Thymus (tissue), 11 donors: ENCODE measurements around the gene TUBGCP6. TPM values are rescaled to one million over a fixed set of nuclear protein-coding genes. Genes with fewer than 3 reads are reported as not detected.

Source experiments
- DNase-seq, 9 donors: peaks; one replicate each; pipeline ENCODE4 v3.0.0-alpha.2; 2013; ENCODE audit warnings: low spot score in 9 of 9, low read depth in 6 of 9, missing footprints in 1 of 9
- H3K27ac ChIP-seq, 2 donors: one replicate each; pipeline ENCODE4 v1.5.1; 2013; ENCODE audit warnings: control low read depth in 1 of 2, low read depth in 1 of 2, low read length in 1 of 2, mild to moderate bottlenecking in 1 of 2, moderate library complexity in 1 of 2
- H3K27me3 ChIP-seq, 2 donors: one replicate each; pipeline ENCODE4 v1.5.1; 2013; ENCODE audit warnings: low read length in 1 of 2; ENCODE audit not compliant: control insufficient read depth in 2 of 2, insufficient read depth in 1 of 2
- H3K36me3 ChIP-seq, 2 donors: one replicate each; pipeline ENCODE4 v1.5.1; 2013; ENCODE audit warnings: low read length in 1 of 2, mild to moderate bottlenecking in 1 of 2, moderate library complexity in 1 of 2; ENCODE audit not compliant: control insufficient read depth in 2 of 2, insufficient read depth in 2 of 2
- H3K4me1 ChIP-seq, 2 donors: one replicate each; pipeline ENCODE4 v1.5.1; 2013; ENCODE audit warnings: low read length in 2 of 2; ENCODE audit not compliant: control insufficient read depth in 2 of 2, insufficient read depth in 2 of 2
- H3K4me3 ChIP-seq, 2 donors: one replicate each; pipeline ENCODE4 v1.5.1; 2013; ENCODE audit warnings: low read length in 2 of 2, control low read depth in 1 of 2, mild to moderate bottlenecking in 1 of 2
- H3K9me3 ChIP-seq, 2 donors: one replicate each; pipeline ENCODE4 v1.5.1; 2013; ENCODE audit warnings: low read length in 1 of 2, mild to moderate bottlenecking in 1 of 2; ENCODE audit not compliant: control insufficient read depth in 2 of 2, insufficient read depth in 1 of 2
- WGBS: extraction: QIAGEN DNeasy Blood & Tissue Kit; methylation state at CpG from one replicate; pipeline ENCODE4 v1.1.7; 2013; 5-methylcytosine and 5-hydroxymethylcytosine counted together
- polyA plus RNA-seq: library from polyadenylated mRNA; stranded (reverse); fragments of 200-250 nt; gene quantifications from one replicate; pipeline ENCODE4 v1.2.3, GENCODE V29; 2013
- total RNA-seq: library from RNA; stranded (reverse); fragments of 120-200 nt; gene quantifications from one replicate; pipeline ENCODE4 v1.2.4, GENCODE V29; 2013
- donor health status: healthy.

TUBGCP6 gene
- total and polyA plus RNA-seq, 2 donors, result 29.2 to 96.6 TPM

- Histone ChIP-seq H3K27me3 (no peaks in the 10 kb centered on the region), H3K9me3 (no peaks in the 10 kb centered on the region), H3K27ac (no peak overlapping the region), H3K4me1 (no peaks in the 10 kb centered on the region), H3K4me3 (no peak overlapping the region), H3K36me3 (peaks cover 59 to 82% of the 10 kb centered on the region in 2 donors)
- DNase-seq, result no peak
- WGBS, result 97% methylated on average over 31 of the region's 31 CpGs
These were observed 18.6 kb downstream of the TUBGCP6 start for GRCh38 chr22:50226063-50226874.

DNA sequence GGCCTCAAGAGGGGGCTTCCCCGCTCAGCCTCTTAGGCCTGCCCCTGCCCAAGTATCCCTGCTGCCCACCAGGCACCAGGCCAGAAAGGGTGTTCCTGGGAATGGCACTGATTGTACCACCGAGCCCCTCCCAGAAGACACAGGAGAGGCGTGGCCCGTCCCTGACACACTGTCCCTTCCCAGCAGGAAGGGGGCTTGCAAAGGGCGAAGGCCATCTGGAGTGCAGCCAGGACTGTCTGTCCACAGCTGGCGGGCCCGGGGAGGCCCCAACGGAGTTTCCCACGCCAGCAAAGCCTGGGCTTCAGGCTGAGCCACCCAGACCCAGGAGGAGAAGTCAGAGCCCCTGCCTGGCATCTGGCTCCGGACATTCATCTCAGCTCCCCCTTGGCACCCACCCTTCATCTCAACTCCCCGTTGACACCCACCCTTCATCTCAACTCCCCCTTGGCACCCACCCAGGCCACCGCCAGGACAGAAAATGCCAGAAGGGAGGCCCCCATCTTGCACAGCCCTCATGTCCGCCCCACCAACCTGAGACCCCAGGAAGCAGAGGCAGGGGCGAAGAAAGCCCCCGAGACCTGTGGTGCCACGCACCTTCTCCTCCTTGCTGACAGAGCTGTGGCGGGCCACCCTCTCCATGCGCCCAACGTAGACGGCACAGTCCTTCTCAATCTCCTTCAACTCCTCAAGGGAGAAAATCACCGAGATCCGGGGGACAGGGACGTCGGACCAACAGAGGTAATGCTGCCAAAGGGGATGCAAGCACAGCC lies 19.4 kb downstream of the TUBGCP6 start:
- Histone ChIP-seq H3K27ac (no peak overlapping the region), H3K4me1 (no peaks in the 10 kb centered on the region), H3K9me3 (no peaks in the 10 kb centered on the region), H3K36me3 (peaks cover 68 to 88% of the 10 kb centered on the region in 2 donors), H3K4me3 (no peak overlapping the region), H3K27me3 (no peaks in the 10 kb centered on the region)
- WGBS, result 97% methylated on average over 24 of the region's 24 CpGs
- DNase-seq, result no peak

- DNase-seq, result no peak
- Histone ChIP-seq H3K4me3 (no peak overlapping the region), H3K9me3 (no peaks in the 10 kb centered on the region), H3K4me1 (no peaks in the 10 kb centered on the region), H3K27me3 (no peaks in the 10 kb centered on the region), H3K36me3 (peaks cover 76 to 93% of the 10 kb centered on the region in 2 donors), H3K27ac (no peak overlapping the region)
- WGBS, result 99% methylated on average over 16 of the region's 16 CpGs
These were observed 20.8 kb downstream of the TUBGCP6 start for GRCh38 chr22:50224071-50224470.

GRCh38 chr22:50222508-50222907 lies 22.3 kb downstream of the TUBGCP6 start:
- no peaks in the 10 kb centered on the region for H3K4me1 ChIP-seq
- no peak for DNase-seq
- H3K4me3 ChIP-seq, result no peak overlapping the region
- H3K27me3 ChIP-seq, result no peaks in the 10 kb centered on the region
- no peak overlapping the region for H3K27ac ChIP-seq
- H3K9me3 ChIP-seq, result peaks cover 0 to 1% of the 10 kb centered on the region in 2 donors
- WGBS, result 97% methylated on average over 8 of the region's 8 CpGs
- H3K36me3 ChIP-seq, result peaks cover 83 to 93% of the 10 kb centered on the region in 2 donors

DNA sequence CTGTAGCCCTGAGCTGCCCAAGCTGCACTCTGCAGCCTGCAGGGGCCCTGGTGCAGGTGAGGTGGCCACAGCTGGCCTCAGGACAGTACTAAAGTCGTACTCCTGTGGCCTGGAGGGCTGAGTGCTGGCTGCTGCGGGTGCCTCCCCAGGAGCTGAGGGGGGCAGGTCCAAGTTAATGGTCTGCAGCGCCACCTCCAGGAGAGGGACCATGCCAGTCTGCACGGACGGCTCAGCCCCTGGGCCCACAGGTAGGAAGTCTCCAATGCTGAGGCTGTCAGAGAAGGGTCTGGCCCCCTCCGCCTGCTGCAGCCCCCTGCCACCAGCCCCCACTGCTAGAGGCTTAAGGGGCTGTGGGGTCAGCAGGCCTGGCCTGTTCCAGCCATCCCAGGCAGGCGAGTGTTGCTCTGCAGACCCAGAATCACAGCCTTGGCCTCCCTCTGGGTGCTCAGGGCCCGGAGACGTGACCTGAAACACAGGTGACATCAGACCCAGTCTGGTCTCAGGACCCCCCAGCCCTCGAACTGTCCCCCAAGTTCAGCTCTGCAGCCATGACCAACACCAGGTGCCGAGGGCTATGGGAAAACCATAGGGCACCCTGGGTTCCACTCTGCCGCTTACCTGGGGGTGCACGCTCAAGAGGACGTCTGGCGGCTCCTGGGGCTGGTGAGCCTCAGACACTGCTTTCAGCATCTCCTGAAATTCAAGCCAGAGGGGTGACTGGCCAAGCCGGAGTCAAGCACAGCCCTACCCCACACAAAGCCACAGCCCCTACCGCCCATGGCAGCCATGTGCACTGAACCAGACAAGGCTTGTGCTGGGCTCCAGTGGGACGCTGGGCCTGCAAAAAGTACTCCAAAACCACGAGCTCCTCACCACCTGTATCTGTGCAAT lies 23.2 kb downstream of the TUBGCP6 start:
- DNase-seq, result no peak
- H3K27me3 ChIP-seq, result no peaks in the 10 kb centered on the region
- WGBS, result 96% methylated on average over 19 of the region's 19 CpGs

GRCh38 chr22:50220603-50221409 lies 24.0 kb downstream of the TUBGCP6 start:
- H3K36me3 ChIP-seq, result peaks cover 89 to 95% of the 10 kb centered on the region in 2 donors
- H3K4me3 ChIP-seq, result no peak overlapping the region
- no peaks in the 10 kb centered on the region for H3K27me3 ChIP-seq
- WGBS, result 97% methylated on average over 45 of the region's 45 CpGs
- no peak for DNase-seq
- H3K4me1 ChIP-seq, result no peaks in the 10 kb centered on the region
- H3K27ac ChIP-seq, result no peak overlapping the region
- peaks cover 0 to 1% of the 10 kb centered on the region in 2 donors for H3K9me3 ChIP-seq

More for the DNA sequence above, 23.2 kb downstream of the TUBGCP6 start:
- H3K4me1 ChIP-seq, result no peaks in the 10 kb centered on the region
- H3K27ac ChIP-seq, result no peak overlapping the region
- peaks cover 0 to 1% of the 10 kb centered on the region in 2 donors for H3K9me3 ChIP-seq
- H3K36me3 ChIP-seq, result peaks cover 86 to 93% of the 10 kb centered on the region in 2 donors
- H3K4me3 ChIP-seq, result no peak overlapping the region

DNA sequence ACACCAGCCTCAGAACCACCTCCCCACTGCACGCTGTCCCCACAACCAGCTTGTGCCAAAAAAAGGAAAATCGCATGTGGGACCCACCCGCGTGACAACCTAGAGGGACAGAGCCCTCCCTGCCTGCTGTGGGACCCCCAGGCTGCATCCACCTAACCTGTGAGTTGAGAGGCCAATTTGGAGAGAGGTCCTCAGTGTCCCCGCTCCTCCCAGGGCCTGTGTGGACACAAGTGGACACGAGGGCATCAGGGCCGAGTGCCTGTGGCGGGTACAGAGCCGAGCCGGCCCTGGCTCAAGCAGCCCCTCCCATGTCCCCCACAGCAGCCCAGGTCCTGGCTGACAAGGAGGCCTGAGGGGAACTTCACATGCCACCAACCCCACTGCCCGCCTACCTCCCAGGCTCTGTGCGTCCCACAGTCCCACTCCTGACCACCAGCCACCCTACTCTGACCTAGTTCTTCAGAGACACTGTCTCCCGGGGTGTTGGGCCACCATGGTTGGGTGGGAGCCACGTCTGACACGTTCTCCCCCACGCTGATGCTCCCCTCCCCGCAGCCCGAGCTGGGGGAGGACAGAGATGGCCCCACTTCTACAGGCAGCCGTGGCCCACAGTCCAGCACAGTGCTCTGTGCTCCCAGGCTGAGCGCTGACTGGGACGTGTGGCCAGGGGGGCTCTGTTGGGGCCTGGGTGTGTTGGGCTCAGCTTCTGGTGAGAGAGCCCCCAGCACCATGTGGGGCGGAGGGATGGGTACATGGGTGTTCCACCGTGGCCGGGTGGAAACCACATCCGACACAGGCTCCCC lies 24.8 kb downstream of the TUBGCP6 start:
- Histone ChIP-seq H3K27me3 (no peaks in the 10 kb centered on the region), H3K4me3 (no peak overlapping the region), H3K27ac (no peak overlapping the region), H3K4me1 (no peaks in the 10 kb centered on the region), H3K36me3 (peaks cover 89 to 95% of the 10 kb centered on the region in 2 donors), H3K9me3 (peaks cover 1 to 2% of the 10 kb centered on the region in 2 donors)
- DNase-seq, result no peak
- 97% methylated on average over 25 of the region's 25 CpGs for WGBS
